GM18499 (cell line): ENCODE measurements around the gene RSPO4.
"Not testable (repeated sequence)": the region's sequence is repeated elsewhere in the genome, so short reads cannot be mapped to it uniquely, and the experiment has no call there.

ENCODE experiments used
- ATAC-seq: cut with Tn5 transposase; IDR thresholded peaks from one replicate; pipeline ENCODE4 v1.9.1; 2021; ENCODE audit warnings: moderate number of reproducible peaks; ENCODE audit not compliant: insufficient read depth, unreplicated experiment

Gene RSPO4

GRCh38 chr20:1001911-1002681 lies at the start of gene RSPO4:
TSS of gene RSPO4 (minus strand) at chr20:1002311. CDS start at chr20:1002164, 147 bp downstream.
- no peak for ATAC-seq

GRCh38 chr20:1050440-1050839 lies 48.3 kb upstream of the RSPO4 start:
- no peak for ATAC-seq

GRCh38 chr20:1045860-1046418 lies 43.8 kb upstream of the RSPO4 start:
- no peak for ATAC-seq

GRCh38 chr20:1041845-1042390 lies 39.8 kb upstream of the RSPO4 start:
- ATAC-seq: no peak

GRCh38 chr20:1038205-1038604 lies 36.1 kb upstream of the RSPO4 start:
- no peak for ATAC-seq

GRCh38 chr20:1037039-1037438 lies 34.9 kb upstream of the RSPO4 start:
- ATAC-seq: no peak

- no peak for ATAC-seq
These were observed 33.4 kb upstream of the RSPO4 start for GRCh38 chr20:1035466-1035865.

- ATAC-seq: no peak
These were observed 32.3 kb upstream of the RSPO4 start for GRCh38 chr20:1034415-1034789.

GRCh38 chr20:1033751-1034414 lies 31.8 kb upstream of the RSPO4 start:
- ATAC-seq: no peak

GRCh38 chr20:1029980-1030379 lies 27.9 kb upstream of the RSPO4 start:
- ATAC-seq: no peak

GRCh38 chr20:1026214-1026613 lies 24.1 kb upstream of the RSPO4 start:
- not testable (repeated sequence) for ATAC-seq

GRCh38 chr20:1022871-1023270 lies 20.8 kb upstream of the RSPO4 start:
- ATAC-seq: no peak

GRCh38 chr20:1020614-1021013 lies 18.5 kb upstream of the RSPO4 start:
- ATAC-seq: no peak

GRCh38 chr20:1019344-1019743 lies 17.2 kb upstream of the RSPO4 start:
- no peak for ATAC-seq

GRCh38 chr20:1017677-1018076 lies 15.6 kb upstream of the RSPO4 start:
- no peak for ATAC-seq

- ATAC-seq: no peak
These were observed 13.1 kb upstream of the RSPO4 start for GRCh38 chr20:1015181-1015580.

- no peak for ATAC-seq
These were observed 12.4 kb upstream of the RSPO4 start for GRCh38 chr20:1014471-1014870.

- ATAC-seq: no peak
These were observed 11.6 kb upstream of the RSPO4 start for GRCh38 chr20:1013566-1014340.

- ATAC-seq: no peak
These were observed 10.5 kb upstream of the RSPO4 start for GRCh38 chr20:1012359-1013168.

- ATAC-seq: no peak
These were observed 8.5 kb upstream of the RSPO4 start for GRCh38 chr20:1010659-1011058.
